SK-N-SH treated with all-trans-retinoic acid at 6 μM for 48 hours (cell line): ENCODE results near the gene SFI1.

Source experiments
- ATAC-seq: fragments of 200-7000 bp; cut with Tn5 transposase; 3 replicates; pipeline ENCODE4 v1.9.1; 2020; ENCODE audit warnings: mild to moderate bottlenecking, moderate library complexity
- ARNTL ChIP-seq: fragments of 450-650 bp; formaldehyde crosslinking; IDR thresholded peaks from 2 replicates; pipeline ENCODE4 v1.5.0; 2020; ENCODE audit warnings: low read depth, mild to moderate bottlenecking, moderate library complexity, borderline replicate concordance
- BACH2 ChIP-seq: fragments of 250-450 bp; sonication (Bioruptor Pico); IDR thresholded peaks from 2 replicates; pipeline ENCODE4 v1.9.0; 2021; ENCODE audit warnings: mild to moderate bottlenecking, borderline replicate concordance
- CSDC2 ChIP-seq: fragments of 250-450 bp; sonication (Bioruptor Pico); IDR thresholded peaks from 2 replicates; pipeline ENCODE4 v1.5.0; 2020; ENCODE audit warnings: mild to moderate bottlenecking, moderate library complexity
- ESRRG ChIP-seq: fragments of 250-450 bp; sonication (Bioruptor Pico); IDR thresholded peaks from 2 replicates; pipeline ENCODE4 v1.6.1; 2021; ENCODE audit warnings: mild to moderate bottlenecking
- ISL1 ChIP-seq: fragments of 250-450 bp; sonication (Bioruptor Pico); IDR thresholded peaks from 2 replicates; pipeline ENCODE4 v2.1.2; 2022; ENCODE audit warnings: mild to moderate bottlenecking, moderate library complexity
- OSR1 ChIP-seq: fragments of 250-450 bp; sonication (Bioruptor Pico); IDR thresholded peaks from 2 replicates; pipeline ENCODE4 v1.8.0; 2022; ENCODE audit warnings: moderate library complexity, mild to moderate bottlenecking, inconsistent platforms
- PPARA ChIP-seq: fragments of 250-450 bp; sonication (Bioruptor Pico); IDR thresholded peaks from 2 replicates; pipeline ENCODE4 v1.5.0; 2020; ENCODE audit warnings: mild to moderate bottlenecking, borderline replicate concordance
- RARB ChIP-seq: fragments of 250-450 bp; sonication (Bioruptor Pico); IDR thresholded peaks from 2 replicates; pipeline ENCODE4 v1.8.0; 2021; ENCODE audit warnings: mild to moderate bottlenecking, moderate library complexity
- SNAI2 ChIP-seq: fragments of 250-450 bp; sonication (Bioruptor Pico); IDR thresholded peaks from 2 replicates; pipeline ENCODE4 v1.5.0; 2020; ENCODE audit warnings: mild to moderate bottlenecking, moderate library complexity
- TCF4 ChIP-seq: fragments of 250-450 bp; sonication (Bioruptor Pico); IDR thresholded peaks from 2 replicates; pipeline ENCODE4 v1.8.0; 2021; ENCODE audit warnings: mild to moderate bottlenecking, moderate library complexity, borderline replicate concordance
- TOX ChIP-seq: fragments of 250-450 bp; sonication (Bioruptor Pico); IDR thresholded peaks from 2 replicates; pipeline ENCODE4 v1.8.0; 2021; ENCODE audit warnings: mild to moderate bottlenecking, moderate library complexity, borderline replicate concordance
- ZFP3 ChIP-seq: fragments of 250-450 bp; sonication (Bioruptor Pico); IDR thresholded peaks from 2 replicates; pipeline ENCODE4 v1.5.0; 2020; ENCODE audit warnings: mild to moderate bottlenecking, moderate library complexity
- ZFP30 ChIP-seq: fragments of 450-650 bp; formaldehyde crosslinking; IDR thresholded peaks from 2 replicates; pipeline ENCODE4 v1.5.0; 2022; ENCODE audit warnings: mild to moderate bottlenecking, moderate library complexity
- ZNF565 ChIP-seq: fragments of 450-650 bp; formaldehyde crosslinking; conservative IDR thresholded peaks from 2 replicates; pipeline ENCODE4 v1.5.0; 2020; ENCODE audit warnings: low read depth, mild to moderate bottlenecking, moderate library complexity
- ZNF8 ChIP-seq: fragments of 450-650 bp; formaldehyde crosslinking; IDR thresholded peaks from 2 replicates; pipeline ENCODE4 v1.5.0; 2020; ENCODE audit warnings: mild to moderate bottlenecking, moderate library complexity
- TF ChIP-seq, protein P1 (sequence below): fragments of 250-450 bp; sonication (Bioruptor Pico); IDR thresholded peaks from 2 replicates; pipeline ENCODE4 v1.8.0; 2021; ENCODE audit warnings: low read depth, mild to moderate bottlenecking, moderate library complexity, borderline replicate concordance
- TF ChIP-seq, protein P2 (sequence below): fragments of 250-450 bp; sonication (Bioruptor Pico); IDR thresholded peaks from 2 replicates; pipeline ENCODE4 v1.5.1; 2021; ENCODE audit warnings: mild to moderate bottlenecking, moderate library complexity
- TF ChIP-seq, protein P3 (sequence below): fragments of 250-450 bp; sonication (Bioruptor Pico); IDR thresholded peaks from 2 replicates; pipeline ENCODE4 v1.5.1; 2020; ENCODE audit warnings: low read depth, mild to moderate bottlenecking, moderate library complexity
- TF ChIP-seq, protein P4 (sequence below): fragments of 250-450 bp; sonication (Bioruptor Pico); IDR thresholded peaks from 2 replicates; pipeline ENCODE4 v1.5.0; 2020; ENCODE audit warnings: mild to moderate bottlenecking, moderate library complexity

The SFI1 gene

DNA sequence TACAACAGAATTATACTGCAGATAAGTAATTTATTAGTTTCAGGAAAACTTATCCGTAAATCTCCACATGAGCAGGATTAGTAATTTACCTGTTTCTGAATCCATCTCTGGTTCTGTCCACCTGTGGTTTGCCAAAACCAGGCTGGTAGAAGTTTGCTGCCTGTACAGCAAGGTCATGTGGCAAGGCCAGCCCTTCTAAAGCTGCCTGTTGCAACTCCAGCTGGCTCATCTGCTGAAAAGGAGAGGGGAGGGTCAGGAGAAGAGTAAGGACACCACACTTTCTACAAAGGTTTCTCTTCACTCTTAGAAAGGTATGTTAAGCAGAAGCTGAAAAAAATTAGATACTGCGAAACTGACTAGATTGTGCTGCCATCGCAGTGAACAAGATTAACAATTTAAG, 49.0 kb upstream of the SFI1 start (continued):
- no peak for TF ChIP-seq TOX

DNA sequence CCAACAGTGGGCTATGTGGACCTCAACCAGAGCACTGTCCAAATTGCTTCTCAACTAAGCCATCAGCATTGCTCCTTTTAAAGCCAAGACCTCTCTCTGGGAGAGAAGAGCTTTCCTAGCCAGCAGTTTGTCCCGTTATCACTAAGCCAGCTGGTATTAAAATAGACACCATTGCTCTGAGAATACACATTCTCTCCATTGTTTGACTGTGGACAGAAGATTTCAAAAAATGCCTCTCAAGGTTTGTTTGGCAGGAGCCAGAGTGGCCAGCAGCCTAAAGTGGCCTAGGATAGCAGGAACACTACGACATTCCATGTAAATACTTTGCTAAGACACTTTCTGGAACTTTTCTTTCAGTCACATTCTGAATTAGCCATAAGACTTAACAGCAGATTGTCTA, 48.0 kb upstream of the SFI1 start:
- TF ChIP-seq TCF4 (no peak), PPARA (CRISPR knock-in tag) (no peak)

DNA sequence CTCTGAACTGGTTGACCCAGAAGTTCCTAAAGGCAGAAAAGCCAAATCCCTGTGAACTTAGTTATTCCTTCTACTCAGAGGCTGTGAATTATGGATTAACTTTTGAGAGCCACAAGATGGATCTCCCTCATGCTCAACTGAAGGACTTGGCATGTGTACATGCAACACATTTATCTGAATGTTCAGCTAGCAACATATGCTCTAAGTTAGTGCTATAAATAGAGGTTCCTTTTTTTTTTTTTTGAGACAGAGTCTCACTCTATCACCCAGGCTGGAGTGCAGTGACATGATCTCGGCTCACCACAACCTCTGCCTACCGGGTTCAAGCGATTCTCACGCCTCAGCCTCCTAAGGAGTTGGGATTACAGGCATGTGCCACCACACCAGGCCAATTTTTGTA, 46.8 kb upstream of the SFI1 start:
- ATAC-seq = no peak
- TF ChIP-seq OSR1 = no peak
- TF ChIP-seq, protein P1, sequence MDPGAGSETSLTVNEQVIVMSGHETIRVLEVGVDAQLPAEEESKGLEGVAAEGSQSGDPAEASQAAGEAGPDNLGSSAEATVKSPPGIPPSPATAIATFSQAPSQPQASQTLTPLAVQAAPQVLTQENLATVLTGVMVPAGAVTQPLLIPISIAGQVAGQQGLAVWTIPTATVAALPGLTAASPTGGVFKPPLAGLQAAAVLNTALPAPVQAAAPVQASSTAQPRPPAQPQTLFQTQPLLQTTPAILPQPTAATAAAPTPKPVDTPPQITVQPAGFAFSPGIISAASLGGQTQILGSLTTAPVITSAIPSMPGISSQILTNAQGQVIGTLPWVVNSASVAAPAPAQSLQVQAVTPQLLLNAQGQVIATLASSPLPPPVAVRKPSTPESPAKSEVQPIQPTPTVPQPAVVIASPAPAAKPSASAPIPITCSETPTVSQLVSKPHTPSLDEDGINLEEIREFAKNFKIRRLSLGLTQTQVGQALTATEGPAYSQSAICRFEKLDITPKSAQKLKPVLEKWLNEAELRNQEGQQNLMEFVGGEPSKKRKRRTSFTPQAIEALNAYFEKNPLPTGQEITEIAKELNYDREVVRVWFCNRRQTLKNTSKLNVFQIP = no peak

More for the DNA sequence above, 48.0 kb upstream of the SFI1 start:
- ATAC-seq = no peak

DNA sequence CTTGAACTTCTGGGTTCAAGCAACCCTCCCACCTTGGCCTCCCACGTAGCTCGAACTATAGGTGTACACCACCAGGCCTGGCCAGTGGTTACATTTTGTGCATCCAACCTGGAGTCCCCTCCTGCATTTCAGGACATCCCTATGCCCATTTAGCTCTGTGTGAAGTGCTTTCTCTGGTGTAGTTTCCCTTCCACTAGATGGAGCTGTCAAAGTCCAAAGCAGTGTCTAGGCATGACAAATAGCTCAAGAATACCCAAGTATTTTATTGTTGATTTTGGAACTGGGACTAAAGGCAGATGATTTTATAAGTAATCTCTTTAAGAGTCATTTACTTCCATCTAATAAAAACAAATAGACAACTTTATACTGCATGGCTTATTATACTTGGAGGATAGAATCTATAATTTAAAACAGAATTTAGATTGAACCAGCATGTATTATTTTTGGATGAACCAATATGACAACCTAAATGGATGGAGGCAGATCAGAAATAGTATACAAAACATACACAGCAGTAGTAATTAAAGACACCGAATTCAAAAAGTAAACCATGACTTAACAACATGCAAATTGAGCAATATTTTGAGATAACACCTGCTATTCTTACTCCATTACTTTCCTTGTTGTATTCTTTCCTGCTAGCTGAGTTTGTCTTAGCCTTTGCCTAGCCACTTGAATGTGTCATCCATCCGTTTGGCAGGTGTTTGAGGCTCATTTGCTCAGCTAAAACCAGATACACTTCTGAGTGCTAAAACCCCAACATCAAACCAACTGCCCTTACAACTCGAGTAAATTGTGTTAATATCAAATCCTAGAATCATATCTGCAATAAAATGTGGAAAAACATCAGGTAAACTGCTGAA, 44.4 kb upstream of the SFI1 start:
- no peak for TF ChIP-seq ARNTL
- TF ChIP-seq ISL1 (CRISPR knock-in tag) = peak; percentile 47
- TF ChIP-seq, protein P2, sequence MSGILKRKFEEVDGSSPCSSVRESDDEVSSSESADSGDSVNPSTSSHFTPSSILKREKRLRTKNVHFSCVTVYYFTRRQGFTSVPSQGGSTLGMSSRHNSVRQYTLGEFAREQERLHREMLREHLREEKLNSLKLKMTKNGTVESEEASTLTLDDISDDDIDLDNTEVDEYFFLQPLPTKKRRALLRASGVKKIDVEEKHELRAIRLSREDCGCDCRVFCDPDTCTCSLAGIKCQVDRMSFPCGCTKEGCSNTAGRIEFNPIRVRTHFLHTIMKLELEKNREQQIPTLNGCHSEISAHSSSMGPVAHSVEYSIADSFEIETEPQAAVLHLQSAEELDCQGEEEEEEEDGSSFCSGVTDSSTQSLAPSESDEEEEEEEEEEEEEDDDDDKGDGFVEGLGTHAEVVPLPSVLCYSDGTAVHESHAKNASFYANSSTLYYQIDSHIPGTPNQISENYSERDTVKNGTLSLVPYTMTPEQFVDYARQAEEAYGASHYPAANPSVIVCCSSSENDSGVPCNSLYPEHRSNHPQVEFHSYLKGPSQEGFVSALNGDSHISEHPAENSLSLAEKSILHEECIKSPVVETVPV (CRISPR knock-in tag) = no peak
- no peak for TF ChIP-seq ZNF8 (CRISPR knock-in tag)
- peak; percentile 91 for ATAC-seq

DNA sequence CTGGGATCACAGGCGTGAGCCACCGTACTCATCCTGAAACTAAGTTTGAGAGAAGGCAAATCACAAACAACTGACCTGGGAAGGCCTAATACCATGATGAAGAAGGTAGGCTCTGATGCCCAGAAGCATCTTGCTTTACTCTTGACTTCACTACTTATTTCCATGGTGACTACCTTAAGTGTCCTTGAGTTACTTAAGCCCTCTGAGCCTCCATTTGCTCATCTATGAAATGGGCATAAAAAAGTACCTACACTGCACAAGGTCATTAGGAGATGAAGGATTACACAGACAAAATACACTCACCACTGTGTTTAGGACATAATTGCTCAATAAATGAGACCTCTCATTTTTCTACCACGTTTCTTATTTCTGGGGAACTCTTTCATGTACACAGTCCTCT, 34.6 kb upstream of the SFI1 start:
- no peak for ATAC-seq

More for the DNA sequence above, 34.6 kb upstream of the SFI1 start:
- TF ChIP-seq OSR1 = no peak
- TF ChIP-seq, protein P3, sequence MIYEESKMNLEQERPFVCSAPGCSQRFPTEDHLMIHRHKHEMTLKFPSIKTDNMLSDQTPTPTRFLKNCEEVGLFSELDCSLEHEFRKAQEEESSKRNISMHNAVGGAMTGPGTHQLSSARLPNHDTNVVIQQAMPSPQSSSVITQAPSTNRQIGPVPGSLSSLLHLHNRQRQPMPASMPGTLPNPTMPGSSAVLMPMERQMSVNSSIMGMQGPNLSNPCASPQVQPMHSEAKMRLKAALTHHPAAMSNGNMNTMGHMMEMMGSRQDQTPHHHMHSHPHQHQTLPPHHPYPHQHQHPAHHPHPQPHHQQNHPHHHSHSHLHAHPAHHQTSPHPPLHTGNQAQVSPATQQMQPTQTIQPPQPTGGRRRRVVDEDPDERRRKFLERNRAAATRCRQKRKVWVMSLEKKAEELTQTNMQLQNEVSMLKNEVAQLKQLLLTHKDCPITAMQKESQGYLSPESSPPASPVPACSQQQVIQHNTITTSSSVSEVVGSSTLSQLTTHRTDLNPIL (CRISPR knock-in tag) = no peak
- no peak for TF ChIP-seq CSDC2
- TF ChIP-seq RARB (CRISPR knock-in tag) = no peak
- TF ChIP-seq, protein P4, sequence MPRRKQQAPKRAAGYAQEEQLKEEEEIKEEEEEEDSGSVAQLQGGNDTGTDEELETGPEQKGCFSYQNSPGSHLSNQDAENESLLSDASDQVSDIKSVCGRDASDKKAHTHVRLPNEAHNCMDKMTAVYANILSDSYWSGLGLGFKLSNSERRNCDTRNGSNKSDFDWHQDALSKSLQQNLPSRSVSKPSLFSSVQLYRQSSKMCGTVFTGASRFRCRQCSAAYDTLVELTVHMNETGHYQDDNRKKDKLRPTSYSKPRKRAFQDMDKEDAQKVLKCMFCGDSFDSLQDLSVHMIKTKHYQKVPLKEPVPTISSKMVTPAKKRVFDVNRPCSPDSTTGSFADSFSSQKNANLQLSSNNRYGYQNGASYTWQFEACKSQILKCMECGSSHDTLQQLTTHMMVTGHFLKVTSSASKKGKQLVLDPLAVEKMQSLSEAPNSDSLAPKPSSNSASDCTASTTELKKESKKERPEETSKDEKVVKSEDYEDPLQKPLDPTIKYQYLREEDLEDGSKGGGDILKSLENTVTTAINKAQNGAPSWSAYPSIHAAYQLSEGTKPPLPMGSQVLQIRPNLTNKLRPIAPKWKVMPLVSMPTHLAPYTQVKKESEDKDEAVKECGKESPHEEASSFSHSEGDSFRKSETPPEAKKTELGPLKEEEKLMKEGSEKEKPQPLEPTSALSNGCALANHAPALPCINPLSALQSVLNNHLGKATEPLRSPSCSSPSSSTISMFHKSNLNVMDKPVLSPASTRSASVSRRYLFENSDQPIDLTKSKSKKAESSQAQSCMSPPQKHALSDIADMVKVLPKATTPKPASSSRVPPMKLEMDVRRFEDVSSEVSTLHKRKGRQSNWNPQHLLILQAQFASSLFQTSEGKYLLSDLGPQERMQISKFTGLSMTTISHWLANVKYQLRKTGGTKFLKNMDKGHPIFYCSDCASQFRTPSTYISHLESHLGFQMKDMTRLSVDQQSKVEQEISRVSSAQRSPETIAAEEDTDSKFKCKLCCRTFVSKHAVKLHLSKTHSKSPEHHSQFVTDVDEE (CRISPR knock-in tag) = no peak
- TF ChIP-seq PPARA (CRISPR knock-in tag) = no peak
- TF ChIP-seq, protein P1 = no peak
- TF ChIP-seq ZFP3 = no peak
- TF ChIP-seq, protein P2 (CRISPR knock-in tag) = no peak
- no peak for TF ChIP-seq ESRRG (CRISPR knock-in tag)
- no peak for TF ChIP-seq ISL1 (CRISPR knock-in tag)
- no peak for TF ChIP-seq ZFP30 (CRISPR knock-in tag)
- no peak for TF ChIP-seq ZNF565 (CRISPR knock-in tag)
- TF ChIP-seq SNAI2 (CRISPR knock-in tag) = no peak
- no peak for TF ChIP-seq BACH2
- TF ChIP-seq TCF4 = no peak
